ENCODE data around the gene FN3K.
A peak's percentile ranks its signal among the peaks of the same experiment; 100 is the strongest.

FN3K gene

GRCh38 chr17:82709024-82709675 is 26.3 kb upstream of the FN3K start:
- no peaks in the 10 kb centered on the region for H3K4me1 ChIP-seq (ENCODE audit: control insufficient read depth, insufficient read depth, low read length)
- POLR2A ChIA-PET = no interaction called here
- no peaks in the 10 kb centered on the region for H3K9me3 ChIP-seq (ENCODE audit: control insufficient read depth, insufficient read depth, low read depth, low read length)
- no peak for TF ChIP-seq GLIS2 (tag by site-specific recombination; IDR thresholded peaks at IDR 0.05)
- no peak for TF ChIP-seq GLI4 (tag by site-specific recombination; IDR thresholded peaks at IDR 0.05)
- no peak for TF ChIP-seq ZNF354C (tag by site-specific recombination; IDR thresholded peaks at IDR 0.05; ENCODE audit: borderline replicate concordance, low read depth)
- TF ChIP-seq KLF1 (tag by site-specific recombination; IDR thresholded peaks at IDR 0.05) = peak; percentile 69
- TF ChIP-seq ZNF843 (tag by site-specific recombination; IDR thresholded peaks at IDR 0.05) = no peak
- TF ChIP-seq ZNF221 (tag by site-specific recombination; IDR thresholded peaks at IDR 0.05; ENCODE audit: borderline replicate concordance) = no peak
- TF ChIP-seq ZNF514 (tag by site-specific recombination; IDR thresholded peaks at IDR 0.05) = no peak
- TF ChIP-seq ZNF132 (tag by site-specific recombination; IDR thresholded peaks at IDR 0.05; ENCODE audit: borderline replicate concordance) = no peak
- peak; percentile 48; the same call in 1 of the 2 replicates for TF ChIP-seq ZFHX2 (tag by site-specific recombination; conservative IDR thresholded peaks at IDR 0.05)
- no peak for TF ChIP-seq BCL11A (tag by site-specific recombination; IDR thresholded peaks at IDR 0.05; ENCODE audit: low read depth)
- no peak for TF ChIP-seq MEIS1 (CRISPR knock-in tag; IDR thresholded peaks at IDR 0.05; ENCODE audit: borderline replicate concordance)
- TF ChIP-seq ZNF214 (tag by site-specific recombination; IDR thresholded peaks at IDR 0.05; ENCODE audit: borderline replicate concordance) = no peak
- no peak overlapping the region for H3K4me3 ChIP-seq (ENCODE audit: low read depth, low read length)
- no peaks in the 10 kb centered on the region for H3K36me3 ChIP-seq (ENCODE audit: control insufficient read depth in 2 of 2, insufficient read depth in 1 of 2, low read length in 2 of 2)
- H3K27ac ChIP-seq (ENCODE audit: extremely low read depth, low read depth, low read length) = no peak overlapping the region
- CTCF ChIA-PET = no interaction called here

GRCh38 chr17:82709676-82710498 is 25.5 kb upstream of the FN3K start:
- ChIA-PET POLR2A (no interaction called here), CTCF (no interaction called here)
- Histone ChIP-seq H3K9me3 (ENCODE audit: control insufficient read depth, insufficient read depth, low read depth, low read length) (no peaks in the 10 kb centered on the region), H3K4me1 (ENCODE audit: control insufficient read depth, insufficient read depth, low read length) (no peaks in the 10 kb centered on the region), H3K4me3 (ENCODE audit: low read depth, low read length) (no peak overlapping the region), H3K36me3 (ENCODE audit: control insufficient read depth in 2 of 2, insufficient read depth in 1 of 2, low read length in 2 of 2) (no peaks in the 10 kb centered on the region), H3K27ac (ENCODE audit: extremely low read depth, low read depth, low read length) (no peak overlapping the region)
- TF ChIP-seq ZNF707 (tag by site-specific recombination; IDR thresholded peaks at IDR 0.05) (no peak), SP3 (tag by site-specific recombination; IDR thresholded peaks at IDR 0.05) (no peak), ZFHX2 (tag by site-specific recombination; conservative IDR thresholded peaks at IDR 0.05) (no peak), ZNF580 (tag by site-specific recombination; IDR thresholded peaks at IDR 0.05) (no peak), ZBTB17 (tag by site-specific recombination; IDR thresholded peaks at IDR 0.05) (no peak), ZNF146 (tag by site-specific recombination; IDR thresholded peaks at IDR 0.05) (no peak), ZNF280D (tag by site-specific recombination; IDR thresholded peaks at IDR 0.05) (no peak), EGR2 (tag by site-specific recombination; IDR thresholded peaks at IDR 0.05; ENCODE audit: low read depth) (no peak), KLF17 (tag by site-specific recombination; IDR thresholded peaks at IDR 0.05) (no peak), FEZF1 (tag by site-specific recombination; IDR thresholded peaks at IDR 0.05) (no peak)

Data from HEK293 (cell line).